ENCODE data around the gene CHKB.

GRCh38 chr22:50564289-50564688 lies 18.4 kb downstream of the CHKB start:
- TF ChIP-seq POLR2A (IDR thresholded peaks at IDR 0.05): no peak
- no peak for TF ChIP-seq CTCF (IDR thresholded peaks at IDR 0.05)
